Mucosa of descending colon (tissue), 3 donors: ENCODE data around the gene FGF1. TPM values are rescaled to one million over a fixed set of nuclear protein-coding genes. Genes with fewer than 3 reads are reported as not detected.

ENCODE experiments used
- ATAC-seq: fragments of 200-7000 bp; cut with Tn5 transposase; one replicate; pipeline ENCODE4 v1.9.1; 2020; ENCODE audit warnings: mild to moderate bottlenecking, moderate library complexity
- DNase-seq, 3 donors: peaks; one replicate each; pipeline ENCODE4 v3.0.0-alpha.2; 2020
- H3K36me3 ChIP-seq: fragments of 200-600 bp; one replicate; pipeline ENCODE4 v1.8.0; 2021; ENCODE audit warnings: low read depth, mild to moderate bottlenecking
- H3K4me1 ChIP-seq: fragments of 200-600 bp; one replicate; pipeline ENCODE4 v1.8.0; 2021; ENCODE audit warnings: low read depth, mild to moderate bottlenecking
- H3K4me3 ChIP-seq: fragments of 200-600 bp; one replicate; pipeline ENCODE4 v1.8.0; 2021; ENCODE audit warnings: mild to moderate bottlenecking
- H3K9me3 ChIP-seq: fragments of 200-600 bp; one replicate; pipeline ENCODE4 v1.8.0; 2021; ENCODE audit warnings: mild to moderate bottlenecking
- CTCF ChIP-seq: fragments of 200-600 bp; IDR thresholded peaks from one replicate; pipeline ENCODE4 v1.8.0; 2022; ENCODE audit warnings: antibody characterized with exemption, mild to moderate bottlenecking
- intact Hi-C, 2 donors: fragments of 100-400 bp; cut with DNase I in 1 of 2; cut with micrococcal nuclease in 1 of 2; formaldehyde crosslinking; loops; one replicate each; pipeline versions ENCODE4 v1.11.0 to v1.11.1; 2022; cut with DNase I, micrococcal nuclease
- total RNA-seq, 3 donors: library from RNA; stranded (reverse); fragmentation: NEBNext Ultra II Directional in 2 of 3; extraction: Animal tissue kit (Norgen Biotek cat#: 25700) in 2 of 3; gene quantifications; one replicate each; pipeline versions ENCODE4 v1.2.1 to v1.2.4, GENCODE V29; 2021 to 2023
- donor health status: DM: no; HTN: no; CAD: no; lungs with moderate emphysema.
- donor health status: DM: no; HTN: no; CAD: no.
- donor health status: DM: no; HTN: yes; CAD: no.

Gene FGF1
- total RNA-seq, 3 donors from 2014 or later: 0.31 to 3.5 (median 0.35) TPM

GRCh38 chr5:142626786-142627185, 59.1 kb downstream of the FGF1 start:
- Histone ChIP-seq H3K4me3 (no peak overlapping the region), H3K9me3 (no peaks in the 10 kb centered on the region), H3K36me3 (no peaks in the 10 kb centered on the region), H3K4me1 (no peaks in the 10 kb centered on the region)
- no peak for TF ChIP-seq CTCF
- intact Hi-C loops: no loop called here
- ATAC-seq (no peak), DNase-seq (no peak)

GRCh38 chr5:142626099-142626498, 59.8 kb downstream of the FGF1 start:
- no peak for ATAC-seq

GRCh38 chr5:142621227-142621626, 64.7 kb downstream of the FGF1 start:
- TF ChIP-seq CTCF: no peak
- H3K36me3 ChIP-seq: no peaks in the 10 kb centered on the region
- no peak for ATAC-seq
- DNase-seq: no peak
- H3K4me1 ChIP-seq: no peaks in the 10 kb centered on the region
- H3K4me3 ChIP-seq: no peak overlapping the region
- intact Hi-C loops: no loop called here
- no peaks in the 10 kb centered on the region for H3K9me3 ChIP-seq

More at GRCh38 chr5:142626099-142626498, 59.8 kb downstream of the FGF1 start:
- Histone ChIP-seq H3K36me3 (no peaks in the 10 kb centered on the region), H3K9me3 (no peaks in the 10 kb centered on the region), H3K4me1 (no peaks in the 10 kb centered on the region), H3K4me3 (no peak overlapping the region)
- no peak for TF ChIP-seq CTCF
- intact Hi-C loops: no loop called here
- DNase-seq: no peak

- Histone ChIP-seq H3K36me3 (no peaks in the 10 kb centered on the region), H3K4me1 (no peaks in the 10 kb centered on the region), H3K9me3 (no peaks in the 10 kb centered on the region), H3K4me3 (no peak overlapping the region)
- intact Hi-C loops: no loop called here
- DNase-seq (no peak), ATAC-seq (no peak)
- TF ChIP-seq CTCF: no peak
Measured at GRCh38 chr5:142619815-142620214, 66.1 kb downstream of the FGF1 start.

GRCh38 chr5:142618130-142618523, 67.8 kb downstream of the FGF1 start:
- intact Hi-C loops: no loop called here
- ATAC-seq (no peak), DNase-seq (no peak)
- no peak overlapping the region for H3K4me3 ChIP-seq
- TF ChIP-seq CTCF: no peak
- H3K4me1 ChIP-seq: no peaks in the 10 kb centered on the region
- H3K36me3 ChIP-seq: no peaks in the 10 kb centered on the region
- no peaks in the 10 kb centered on the region for H3K9me3 ChIP-seq
